ENCODE results near the gene KHNYN. TPM values are rescaled to one million over a fixed set of nuclear protein-coding genes. Genes with fewer than 3 reads are reported as not detected.

The KHNYN gene
- total and polyA plus RNA-seq, 2 experiments from 2014 or later, result 2.7 to 28.1 TPM

GRCh38 chr14:24463017-24463883 lies 33.5 kb downstream of the KHNYN start:
- Histone ChIP-seq H3K4me3 (no peak overlapping the region), H4K20me1 (replicated peaks; ENCODE audit: insufficient read depth) (no peaks in the 10 kb centered on the region), H3K79me2 (replicated peaks; ENCODE audit: insufficient read depth) (no peaks in the 10 kb centered on the region), H3K4me1 (ENCODE audit: insufficient read depth) (no peaks in the 10 kb centered on the region), H2AFZ (no peak overlapping the region), H3K9me2 (ENCODE audit: insufficient read depth) (no peaks in the 10 kb centered on the region), H3K4me2 (no peak overlapping the region), H3F3A (replicated peaks; ENCODE audit: low read depth) (no peaks in the 10 kb centered on the region), H3K36me3 (ENCODE audit: insufficient read depth) (no peaks in the 10 kb centered on the region), H3K27me3 (ENCODE audit: insufficient read depth) (no peaks in the 10 kb centered on the region), H3K27ac (ENCODE audit: low read depth) (no peak overlapping the region)
- no peak overlapping the region for H3K4me3 Mint-ChIP-seq
- DNase-seq (ENCODE audit: low spot score) (no peak), ATAC-seq (no peak)
- H3K27ac Mint-ChIP-seq, result no peak overlapping the region
- H3K9me3 Mint-ChIP-seq, result no peaks in the 10 kb centered on the region; the same call in 2 of the 3 replicates
- H3K27me3 Mint-ChIP-seq (ENCODE audit: insufficient read depth, low read depth, poor library complexity), result no peaks in the 10 kb centered on the region
- H3K36me3 Mint-ChIP-seq (ENCODE audit: low read depth), result no peaks in the 10 kb centered on the region; the same call in 2 of the 3 replicates
- no peak for TF ChIP-seq POLR2AphosphoS5 (IDR thresholded peaks at IDR 0.05; ENCODE audit: low read depth)
- TF ChIP-seq ZNF462 (CRISPR knock-in tag; IDR thresholded peaks at IDR 0.05), result no peak
- no peak for TF ChIP-seq NANOG (IDR thresholded peaks at IDR 0.05; ENCODE audit: borderline replicate concordance)
- no peak for TF ChIP-seq ZNF114 (CRISPR knock-in tag; IDR thresholded peaks at IDR 0.05)
- no peak for TF ChIP-seq EZH2phosphoT487 (IDR thresholded peaks at IDR 0.05; ENCODE audit: unreplicated experiment)
- no peak for TF ChIP-seq EZH2 (IDR thresholded peaks at IDR 0.05; ENCODE audit: low read depth, unreplicated experiment)
- TF ChIP-seq ETS1 (IDR thresholded peaks at IDR 0.05), result no peak
- no peak for TF ChIP-seq STAT1 (IDR thresholded peaks at IDR 0.05; ENCODE audit: unreplicated experiment)
- no peak for TF ChIP-seq ZNF331 (CRISPR knock-in tag; IDR thresholded peaks at IDR 0.05; ENCODE audit: low read depth)
- no peak for TF ChIP-seq CTCF (conservative IDR thresholded peaks at IDR 0.05; ENCODE audit: low read depth in 2 of 2)
- TF ChIP-seq REST (IDR thresholded peaks at IDR 0.05; ENCODE audit: unreplicated experiment), result no peak
- TF ChIP-seq CREB1 (CRISPR knock-in tag; IDR thresholded peaks at IDR 0.05; ENCODE audit: low read depth), result no peak
- no peak for TF ChIP-seq JUNB (IDR thresholded peaks at IDR 0.05; ENCODE audit: unreplicated experiment)
- peaks cover 3% of the 10 kb centered on the region; the same call in 1 of the 3 replicates for H3K4me1 Mint-ChIP-seq
